Measurements from ENCODE around the gene OR52A5. TPM values are rescaled to one million over a fixed set of nuclear protein-coding genes. Genes with fewer than 3 reads are reported as not detected.

Gene OR52A5
- total and polyA plus RNA-seq, 2 donors from 2014 or later, result not detected

GRCh38 chr11:5083602-5084001, 54.6 kb downstream of the OR52A5 start:
- H3K4me1 ChIP-seq (ENCODE audit: control insufficient read depth in 2 of 3, insufficient read depth in 2 of 3, low read depth in 1 of 3, low read length in 3 of 3), result no peaks in the 10 kb centered on the region
- no peaks in the 10 kb centered on the region for H3K27me3 ChIP-seq (ENCODE audit: control insufficient read depth, insufficient read depth, low read length)
- TF ChIP-seq, protein P1, sequence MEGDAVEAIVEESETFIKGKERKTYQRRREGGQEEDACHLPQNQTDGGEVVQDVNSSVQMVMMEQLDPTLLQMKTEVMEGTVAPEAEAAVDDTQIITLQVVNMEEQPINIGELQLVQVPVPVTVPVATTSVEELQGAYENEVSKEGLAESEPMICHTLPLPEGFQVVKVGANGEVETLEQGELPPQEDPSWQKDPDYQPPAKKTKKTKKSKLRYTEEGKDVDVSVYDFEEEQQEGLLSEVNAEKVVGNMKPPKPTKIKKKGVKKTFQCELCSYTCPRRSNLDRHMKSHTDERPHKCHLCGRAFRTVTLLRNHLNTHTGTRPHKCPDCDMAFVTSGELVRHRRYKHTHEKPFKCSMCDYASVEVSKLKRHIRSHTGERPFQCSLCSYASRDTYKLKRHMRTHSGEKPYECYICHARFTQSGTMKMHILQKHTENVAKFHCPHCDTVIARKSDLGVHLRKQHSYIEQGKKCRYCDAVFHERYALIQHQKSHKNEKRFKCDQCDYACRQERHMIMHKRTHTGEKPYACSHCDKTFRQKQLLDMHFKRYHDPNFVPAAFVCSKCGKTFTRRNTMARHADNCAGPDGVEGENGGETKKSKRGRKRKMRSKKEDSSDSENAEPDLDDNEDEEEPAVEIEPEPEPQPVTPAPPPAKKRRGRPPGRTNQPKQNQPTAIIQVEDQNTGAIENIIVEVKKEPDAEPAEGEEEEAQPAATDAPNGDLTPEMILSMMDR (IDR thresholded peaks at IDR 0.05; ENCODE audit: borderline replicate concordance, extremely low read depth, insufficient read depth), result no peak
- no peak overlapping the region for H3K27ac ChIP-seq (ENCODE audit: low read depth in 2 of 2, low read length in 2 of 2)
- DNase-seq, result no peak
- FAIRE-seq, result no peak
- H3K9ac ChIP-seq (ENCODE audit: low read length in 3 of 3), result no peak overlapping the region
- intact Hi-C loops (cut with DNase I), result no loop called here
- H3K4me3 ChIP-seq (ENCODE audit: low read length in 3 of 3), result no peak overlapping the region
- H3K9me3 ChIP-seq (ENCODE audit: control insufficient read depth in 2 of 3, insufficient read depth in 1 of 3, low read length in 3 of 3), result no peaks in the 10 kb centered on the region
- no peaks in the 10 kb centered on the region for H3K36me3 ChIP-seq (ENCODE audit: control insufficient read depth in 2 of 3, insufficient read depth in 3 of 3, low read length in 3 of 3)

DNA sequence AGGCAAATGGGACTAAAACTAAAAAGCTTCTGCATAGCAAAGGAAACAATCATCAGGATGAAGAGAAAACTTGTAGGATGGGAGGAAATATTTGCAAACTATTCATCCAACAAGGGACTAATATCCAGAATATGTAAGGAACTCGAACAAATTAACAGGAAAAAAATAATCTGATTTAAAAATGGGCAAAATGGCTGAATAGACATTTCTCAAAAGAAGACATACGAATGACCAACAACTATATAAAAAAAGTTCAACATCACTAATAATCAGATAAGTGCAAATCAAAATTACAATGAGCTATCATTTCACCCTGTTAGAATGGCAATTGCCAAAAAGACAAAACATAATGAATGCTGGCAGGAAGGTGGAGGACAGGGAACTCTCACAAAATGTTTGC, 56.8 kb downstream of the OR52A5 start:
- no peaks in the 10 kb centered on the region for H3K9me3 ChIP-seq (ENCODE audit: control insufficient read depth in 2 of 3, insufficient read depth in 1 of 3, low read length in 3 of 3)
- no peak for DNase-seq
- TF ChIP-seq, protein P1 (IDR thresholded peaks at IDR 0.05; ENCODE audit: borderline replicate concordance, extremely low read depth, insufficient read depth), result no peak
- H3K4me3 ChIP-seq (ENCODE audit: low read length in 3 of 3), result no peak overlapping the region
- no peak for FAIRE-seq
- H3K27me3 ChIP-seq (ENCODE audit: control insufficient read depth, insufficient read depth, low read length), result no peaks in the 10 kb centered on the region
- H3K36me3 ChIP-seq (ENCODE audit: control insufficient read depth in 2 of 3, insufficient read depth in 3 of 3, low read length in 3 of 3), result no peaks in the 10 kb centered on the region
- no peaks in the 10 kb centered on the region for H3K4me1 ChIP-seq (ENCODE audit: control insufficient read depth in 2 of 3, insufficient read depth in 2 of 3, low read depth in 1 of 3, low read length in 3 of 3)
- intact Hi-C loops (cut with DNase I), result no loop called here
- H3K9ac ChIP-seq (ENCODE audit: low read length in 3 of 3), result no peak overlapping the region
- no peak overlapping the region for H3K27ac ChIP-seq (ENCODE audit: low read depth in 2 of 2, low read length in 2 of 2)

Other genes with a start within 250 kb of the OR52A5 start
- gene OR51A7, start 234.6 kb downstream of the OR52A5 start, total RNA-seq, result not detected
- gene OR51A7, start 234.6 kb downstream of the OR52A5 start, polyA plus RNA-seq (ENCODE audit: insufficient read depth, low read depth, low replicate concordance), result not detected
- not detected for gene OR51G2, start 219.0 kb downstream of the OR52A5 start, total RNA-seq
- not detected for gene OR51G2, start 219.0 kb downstream of the OR52A5 start, polyA plus RNA-seq (ENCODE audit: insufficient read depth, low read depth, low replicate concordance)
- not detected for gene OR51G1, start 214.0 kb downstream of the OR52A5 start, total RNA-seq
- gene OR51G1, start 214.0 kb downstream of the OR52A5 start, polyA plus RNA-seq (ENCODE audit: insufficient read depth, low read depth, low replicate concordance), result not detected
- gene OR51A4, start 190.8 kb downstream of the OR52A5 start, total RNA-seq, result not detected
- gene OR51A4, start 190.8 kb downstream of the OR52A5 start, polyA plus RNA-seq (ENCODE audit: insufficient read depth, low read depth, low replicate concordance), result not detected
- not detected for gene OR51A2, start 182.6 kb downstream of the OR52A5 start, total RNA-seq
- gene OR51A2, start 182.6 kb downstream of the OR52A5 start, polyA plus RNA-seq (ENCODE audit: insufficient read depth, low read depth, low replicate concordance), result not detected
- gene OR51L1, start 143.5 kb downstream of the OR52A5 start, total RNA-seq, result not detected
- not detected for gene OR51L1, start 143.5 kb downstream of the OR52A5 start, polyA plus RNA-seq (ENCODE audit: insufficient read depth, low read depth, low replicate concordance)
- gene OR52J3, start 91.8 kb downstream of the OR52A5 start, total RNA-seq, result not detected
- not detected for gene OR52J3, start 91.8 kb downstream of the OR52A5 start, polyA plus RNA-seq (ENCODE audit: insufficient read depth, low read depth, low replicate concordance)
- not detected for gene OR52E2, start 78.7 kb downstream of the OR52A5 start, total RNA-seq
- gene OR52E2, start 78.7 kb downstream of the OR52A5 start, polyA plus RNA-seq (ENCODE audit: insufficient read depth, low read depth, low replicate concordance), result not detected
- gene OR52E1, start 68.8 kb downstream of the OR52A5 start, total RNA-seq, result not detected
- not detected for gene OR52E1, start 68.8 kb downstream of the OR52A5 start, polyA plus RNA-seq (ENCODE audit: insufficient read depth, low read depth, low replicate concordance)
- gene OR52A1, start 16.4 kb upstream of the OR52A5 start, total RNA-seq, result not detected
- gene OR52A1, start 16.4 kb upstream of the OR52A5 start, polyA plus RNA-seq (ENCODE audit: insufficient read depth, low read depth, low replicate concordance), result not detected
- gene OR51V1, start 62.3 kb upstream of the OR52A5 start, total RNA-seq, result not detected
- not detected for gene OR51V1, start 62.3 kb upstream of the OR52A5 start, polyA plus RNA-seq (ENCODE audit: insufficient read depth, low read depth, low replicate concordance)
- 59.9 TPM for gene HBB, start 88.7 kb upstream of the OR52A5 start, total RNA-seq
- gene HBB, start 88.7 kb upstream of the OR52A5 start, polyA plus RNA-seq (ENCODE audit: insufficient read depth, low read depth, low replicate concordance), result 10.9 TPM
- gene HBD, start 96.1 kb upstream of the OR52A5 start, total RNA-seq, result 1.3 TPM
- 5.6 TPM for gene HBD, start 96.1 kb upstream of the OR52A5 start, polyA plus RNA-seq (ENCODE audit: insufficient read depth, low read depth, low replicate concordance)
- gene HBG1, start 111.5 kb upstream of the OR52A5 start, total RNA-seq, result not detected
- not detected for gene HBG1, start 111.5 kb upstream of the OR52A5 start, polyA plus RNA-seq (ENCODE audit: insufficient read depth, low read depth, low replicate concordance)
- gene HBG2, start 116.4 kb upstream of the OR52A5 start, total RNA-seq, result not detected
- not detected for gene HBG2, start 116.4 kb upstream of the OR52A5 start, polyA plus RNA-seq (ENCODE audit: insufficient read depth, low read depth, low replicate concordance)
- gene HBE1, start 131.6 kb upstream of the OR52A5 start, total RNA-seq, result not detected
- gene HBE1, start 131.6 kb upstream of the OR52A5 start, polyA plus RNA-seq (ENCODE audit: insufficient read depth, low read depth, low replicate concordance), result not detected
- gene OR51B4, start 163.6 kb upstream of the OR52A5 start, total RNA-seq, result not detected
- gene OR51B4, start 163.6 kb upstream of the OR52A5 start, polyA plus RNA-seq (ENCODE audit: insufficient read depth, low read depth, low replicate concordance), result not detected
- not detected for gene OR51B2, start 185.9 kb upstream of the OR52A5 start, total RNA-seq
- gene OR51B2, start 185.9 kb upstream of the OR52A5 start, polyA plus RNA-seq (ENCODE audit: insufficient read depth, low read depth, low replicate concordance), result not detected
- not detected for gene OR51B5, start 205.2 kb upstream of the OR52A5 start, total RNA-seq
- not detected for gene OR51B5, start 205.2 kb upstream of the OR52A5 start, polyA plus RNA-seq (ENCODE audit: insufficient read depth, low read depth, low replicate concordance)
- not detected for gene OR51B6, start 213.2 kb upstream of the OR52A5 start, total RNA-seq
- not detected for gene OR51B6, start 213.2 kb upstream of the OR52A5 start, polyA plus RNA-seq (ENCODE audit: insufficient read depth, low read depth, low replicate concordance)
- not detected for gene OR51M1, start 245.5 kb upstream of the OR52A5 start, total RNA-seq
- gene OR51M1, start 245.5 kb upstream of the OR52A5 start, polyA plus RNA-seq (ENCODE audit: insufficient read depth, low read depth, low replicate concordance), result not detected

Data from kidney (tissue), 14 donors.